Sigmoid colon (tissue), 7 donors: ENCODE data around the gene COL1A2. TPM values are rescaled to one million over a fixed set of nuclear protein-coding genes. Genes with fewer than 3 reads are reported as not detected.

ENCODE experiments used
- DNase-seq: peaks from one replicate; pipeline ENCODE4 v3.0.0-alpha.2; 2019
- H3K27ac ChIP-seq, 4 donors: fragments of 200-600 bp; sonication (generic); one replicate each; pipeline ENCODE4 v1.5.1; 2016 to 2019; ENCODE audit warnings: mild to moderate bottlenecking in 1 of 4
- H3K27me3 ChIP-seq, 3 donors: fragments of 200-600 bp; sonication (generic); one replicate each; pipeline ENCODE4 v1.5.1; 2019; ENCODE audit warnings: mild to moderate bottlenecking in 1 of 3
- H3K36me3 ChIP-seq, 4 donors: fragments of 200-600 bp; sonication (generic); one replicate each; pipeline ENCODE4 v1.5.1; 2016 to 2019
- H3K4me1 ChIP-seq, 4 donors: fragments of 200-600 bp; sonication (generic); one replicate each; pipeline ENCODE4 v1.5.1; 2017 to 2019
- H3K4me3 ChIP-seq, 4 donors: fragments of 200-600 bp; sonication (generic); one replicate each; pipeline ENCODE4 v1.5.1; 2017 to 2019; ENCODE audit warnings: mild to moderate bottlenecking in 2 of 4, moderate library complexity in 1 of 4
- H3K9me3 ChIP-seq, 4 donors: fragments of 200-600 bp in 3 of 4; sonication (generic) in 3 of 4; one replicate each; pipeline versions ENCODE4 v1.5.1 to v1.6.1; 2013 to 2019
- EP300 ChIP-seq, 4 donors: sonication (generic); formaldehyde crosslinking; IDR thresholded peaks; one replicate each; pipeline ENCODE4 v1.6.1; 2017; ENCODE audit warnings: antibody characterized with exemption in 4 of 4
- POLR2A ChIP-seq, 2 donors: fragments of 450-650 bp; IDR thresholded peaks; one replicate each; pipeline ENCODE4 v1.6.1; 2016; ENCODE audit warnings: antibody characterized with exemption in 2 of 2, mild to moderate bottlenecking in 2 of 2, moderate library complexity in 2 of 2
- POLR2AphosphoS5 ChIP-seq, 4 donors: sonication (generic); formaldehyde crosslinking; IDR thresholded peaks; one replicate each; pipeline ENCODE4 v1.6.1; 2017; ENCODE audit warnings: antibody characterized with exemption in 4 of 4
- WGBS, 2 donors: extraction: QIAGEN DNeasy Blood & Tissue Kit; methylation state at CpG; one replicate each; pipeline ENCODE4 v1.1.7; 2013; 5-methylcytosine and 5-hydroxymethylcytosine counted together
- intact Hi-C: fragments of 100-400 bp; cut with DNase I; formaldehyde crosslinking; loops from one replicate; pipeline ENCODE4 v1.15.1; 2023
- polyA plus RNA-seq, 3 donors: library from polyadenylated mRNA; stranded (reverse); fragments of 200-250 nt; gene quantifications; one replicate each; pipeline ENCODE4 v1.2.3, GENCODE V29; 2013
- total RNA-seq, 4 donors: library from RNA; depleted of rRNA; stranded (reverse); fragments of >200 nt; gene quantifications; one replicate each; pipeline ENCODE4 v1.1.0, GENCODE V29; 2016
- TF ChIP-seq, protein P1 (sequence below), 4 experiments: fragments of 450-650 bp in 3 of 4; fragments of 200-600 bp in 1 of 4; IDR thresholded peaks; one replicate each; pipeline ENCODE4 v1.5.1; 2016 to 2019; ENCODE audit warnings: antibody characterized with exemption in 4 of 4, mild to moderate bottlenecking in 3 of 4, moderate library complexity in 2 of 4
- donor health status: healthy with polysubstance abuse.
- donor health status: Bipolar disorder and iron deficiency.
- donor health status: healthy.

The COL1A2 gene
- total and polyA plus RNA-seq, 7 donors: 12.3 to 1,047 (median 104) TPM

DNA sequence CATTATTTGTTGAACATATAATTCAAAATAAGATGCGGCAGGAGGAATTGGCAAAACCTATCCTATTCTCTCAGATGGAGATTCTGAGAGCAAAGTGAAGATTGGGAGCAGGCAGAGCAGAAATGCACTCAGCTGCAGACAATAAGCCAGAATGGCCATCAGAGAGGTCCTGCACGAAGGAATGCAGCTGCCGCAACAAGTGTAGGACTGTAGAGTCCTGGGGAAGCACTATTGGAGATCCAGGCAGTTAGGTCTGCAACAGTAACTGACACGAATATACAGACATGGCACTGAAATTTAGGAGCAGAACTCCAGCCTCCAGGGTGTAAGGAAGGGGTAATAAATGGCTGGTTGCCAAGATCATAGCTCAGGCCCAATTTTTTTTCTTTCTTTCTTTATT lies 10.4 kb upstream of the COL1A2 start:
- peaks cover 0 to 5% (median 0%) of the 10 kb centered on the region in 4 donors for H3K4me1 ChIP-seq
- no peak for TF ChIP-seq POLR2A (IDR thresholded peaks at IDR 0.05)
- TF ChIP-seq EP300 (IDR thresholded peaks at IDR 0.05): no peak
- no peak for TF ChIP-seq POLR2AphosphoS5 (IDR thresholded peaks at IDR 0.05)
- TF ChIP-seq, protein P1, sequence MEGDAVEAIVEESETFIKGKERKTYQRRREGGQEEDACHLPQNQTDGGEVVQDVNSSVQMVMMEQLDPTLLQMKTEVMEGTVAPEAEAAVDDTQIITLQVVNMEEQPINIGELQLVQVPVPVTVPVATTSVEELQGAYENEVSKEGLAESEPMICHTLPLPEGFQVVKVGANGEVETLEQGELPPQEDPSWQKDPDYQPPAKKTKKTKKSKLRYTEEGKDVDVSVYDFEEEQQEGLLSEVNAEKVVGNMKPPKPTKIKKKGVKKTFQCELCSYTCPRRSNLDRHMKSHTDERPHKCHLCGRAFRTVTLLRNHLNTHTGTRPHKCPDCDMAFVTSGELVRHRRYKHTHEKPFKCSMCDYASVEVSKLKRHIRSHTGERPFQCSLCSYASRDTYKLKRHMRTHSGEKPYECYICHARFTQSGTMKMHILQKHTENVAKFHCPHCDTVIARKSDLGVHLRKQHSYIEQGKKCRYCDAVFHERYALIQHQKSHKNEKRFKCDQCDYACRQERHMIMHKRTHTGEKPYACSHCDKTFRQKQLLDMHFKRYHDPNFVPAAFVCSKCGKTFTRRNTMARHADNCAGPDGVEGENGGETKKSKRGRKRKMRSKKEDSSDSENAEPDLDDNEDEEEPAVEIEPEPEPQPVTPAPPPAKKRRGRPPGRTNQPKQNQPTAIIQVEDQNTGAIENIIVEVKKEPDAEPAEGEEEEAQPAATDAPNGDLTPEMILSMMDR (IDR thresholded peaks at IDR 0.05): no peak
- no peak for DNase-seq
- no peaks in the 10 kb centered on the region for H3K9me3 ChIP-seq
- H3K4me3 ChIP-seq: no peak overlapping the region
- 82 to 83% methylated on average over 4 of the region's 4 CpGs for WGBS, 2 donors
- no peaks in the 10 kb centered on the region for H3K36me3 ChIP-seq
- no peak overlapping the region for H3K27ac ChIP-seq
- intact Hi-C loops: no loop called here
- no peaks in the 10 kb centered on the region for H3K27me3 ChIP-seq

DNA sequence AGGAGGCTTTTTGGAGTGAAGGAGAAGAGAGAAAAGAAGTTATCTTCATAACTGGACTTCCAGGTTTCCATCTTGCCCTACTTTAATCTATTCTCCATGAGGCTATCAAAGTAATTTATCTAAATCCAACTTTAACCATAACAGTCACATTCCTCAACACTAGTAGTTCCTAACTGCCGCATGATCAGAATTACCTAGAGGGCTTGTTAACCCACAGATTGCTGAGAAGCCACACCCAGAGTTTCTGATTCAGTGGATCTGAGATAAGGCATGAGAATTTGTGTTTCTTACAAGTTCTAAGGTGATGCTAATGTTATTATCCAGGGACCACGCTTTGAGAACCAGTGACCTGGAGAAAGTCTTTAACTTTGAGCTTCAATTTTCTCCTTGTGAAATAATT lies 8.3 kb upstream of the COL1A2 start:
- no peaks in the 10 kb centered on the region for H3K9me3 ChIP-seq
- no peak for DNase-seq
- H3K27ac ChIP-seq: no peak overlapping the region
- no peak overlapping the region for H3K4me3 ChIP-seq
- TF ChIP-seq EP300 (IDR thresholded peaks at IDR 0.05) (no peak), POLR2A (IDR thresholded peaks at IDR 0.05) (no peak), POLR2AphosphoS5 (IDR thresholded peaks at IDR 0.05) (no peak)
- TF ChIP-seq, protein P1 (IDR thresholded peaks at IDR 0.05): no peak
- no peaks in the 10 kb centered on the region for H3K36me3 ChIP-seq
- peaks cover 0 to 5% (median 1%) of the 10 kb centered on the region in 4 donors for H3K4me1 ChIP-seq
- intact Hi-C loops: no loop called here
- WGBS, 2 donors: 55 to 81% methylated on average over 2 of the region's 2 CpGs
- H3K27me3 ChIP-seq: no peaks in the 10 kb centered on the region

DNA sequence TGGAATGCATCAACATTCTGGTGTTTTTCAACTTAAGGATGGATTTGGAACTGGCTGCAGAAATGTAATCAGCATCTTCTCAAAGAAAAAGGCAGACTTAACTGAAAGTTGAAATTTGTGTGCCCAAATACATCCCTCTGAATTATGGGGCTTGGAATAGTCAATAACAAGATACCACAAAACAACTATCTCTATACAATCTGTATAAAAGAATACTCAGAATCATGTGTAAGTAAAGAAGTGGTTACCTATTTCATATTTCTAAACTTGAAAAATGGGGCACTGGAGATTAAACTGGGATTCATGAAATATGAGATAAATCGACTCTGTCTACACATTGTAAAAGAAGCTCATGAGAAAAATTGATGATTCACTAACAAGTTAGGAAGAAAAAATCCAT lies 6.2 kb upstream of the COL1A2 start:
- Histone ChIP-seq H3K27ac (peak overlapping the region in 2 of 4 donors; percentile 89 to 92), H3K4me3 (no peak overlapping the region), H3K27me3 (no peaks in the 10 kb centered on the region), H3K9me3 (no peaks in the 10 kb centered on the region), H3K4me1 (peaks cover 0 to 23% (median 18%) of the 10 kb centered on the region in 4 donors), H3K36me3 (no peaks in the 10 kb centered on the region)
- WGBS, 2 donors: 79 to 83% methylated on average over 1 of the region's 1 CpG
- TF ChIP-seq POLR2AphosphoS5 (IDR thresholded peaks at IDR 0.05) (no peak), POLR2A (IDR thresholded peaks at IDR 0.05) (no peak), EP300 (IDR thresholded peaks at IDR 0.05) (no peak)
- TF ChIP-seq, protein P1 (IDR thresholded peaks at IDR 0.05): no peak
- no peak for DNase-seq
- intact Hi-C loops: no loop called here

DNA sequence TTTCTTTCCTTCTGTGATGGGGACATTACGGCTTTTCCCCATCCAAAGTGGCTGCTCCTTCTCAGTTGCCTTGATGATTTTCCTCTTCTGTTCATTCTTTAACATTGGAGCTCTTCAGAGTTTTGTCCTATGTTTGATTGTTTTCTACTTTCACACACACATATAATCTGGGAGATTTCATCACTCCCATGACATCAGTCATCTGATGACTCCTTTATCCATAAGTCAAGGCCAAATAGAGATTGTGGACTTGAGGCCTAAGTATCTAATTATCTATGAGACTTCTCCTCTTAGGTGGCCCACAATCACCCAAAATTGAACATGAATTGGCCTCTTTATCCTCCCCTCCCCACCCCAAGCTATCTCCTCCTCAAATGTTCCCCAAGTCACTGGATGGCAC lies 5.3 kb upstream of the COL1A2 start:
- H3K4me1 ChIP-seq: peaks cover 0 to 31% (median 25%) of the 10 kb centered on the region in 4 donors
- H3K27ac ChIP-seq: peak overlapping the region in 2 of 4 donors; percentile 89 to 92
- no peaks in the 10 kb centered on the region for H3K27me3 ChIP-seq
- TF ChIP-seq, protein P1 (IDR thresholded peaks at IDR 0.05): no peak
- TF ChIP-seq POLR2A (IDR thresholded peaks at IDR 0.05) (no peak), EP300 (IDR thresholded peaks at IDR 0.05) (no peak), POLR2AphosphoS5 (IDR thresholded peaks at IDR 0.05) (no peak)
- H3K4me3 ChIP-seq: no peak overlapping the region
- H3K36me3 ChIP-seq: no peaks in the 10 kb centered on the region
- no peak for DNase-seq
- WGBS, 2 donors: 92% methylated on average over 1 of the region's 1 CpG
- intact Hi-C loops: no loop called here
- H3K9me3 ChIP-seq: no peaks in the 10 kb centered on the region
